PC-3 (cell line): Measurements from ENCODE around the gene CCL17. TPM values are rescaled to one million over a fixed set of nuclear protein-coding genes. Genes with fewer than 3 reads are reported as not detected.
A peak's percentile ranks its signal among the peaks of the same experiment; 100 is the strongest.

Source experiments
- ATAC-seq: fragments of 200-7000 bp; cut with Tn5 transposase; 2 replicates; pipeline ENCODE4 v1.9.1; 2020; ENCODE audit warnings: mild to moderate bottlenecking, moderate library complexity
- BruUV-seq: library from RNA; stranded (reverse); fragments of 400-500 nt; replicated peaks from 2 replicates; lab custom pipeline; 2021; lab: Mats Ljungman, UMichigan
- CTCF ChIA-PET: fragments of 300-600 bp; sonication (Branson Sonifier 250); formaldehyde crosslinking; loops from one replicate; lab custom pipeline; 2022; ENCODE audit warnings: antibody characterized with exemption; lab: Charles Lee
- POLR2A ChIA-PET: fragments of 300-600 bp; sonication (Branson Sonifier 250); formaldehyde crosslinking; loops from one replicate; lab custom pipeline; 2022; ENCODE audit warnings: antibody characterized with exemption; ENCODE audit not compliant: unreplicated experiment; lab: Charles Lee
- DNase-seq: peaks from one replicate; pipeline ENCODE4 v3.0.0-alpha.2; 2015
- H2AFZ ChIP-seq: fragments of 300-600 bp; sonication (generic); 2 replicates; pipeline ENCODE4 v1.6.0; 2016; ENCODE audit warnings: antibody characterized with exemption, low read length
- H3F3A ChIP-seq: fragments of 300-600 bp; sonication (generic); one replicate; pipeline ENCODE4 v1.6.0; 2017; ENCODE audit warnings: antibody characterized with exemption, low read length, control low read depth, mild to moderate bottlenecking; ENCODE audit not compliant: unreplicated experiment
- H3K27ac ChIP-seq: fragments of 300-600 bp; sonication (generic); 2 replicates; pipeline ENCODE4 v1.5.1; 2016; ENCODE audit warnings: mild to moderate bottlenecking, low read length
- H3K27me3 ChIP-seq: fragments of 300-600 bp; sonication (generic); 2 replicates; pipeline ENCODE4 v1.6.1; 2016; ENCODE audit warnings: low read length, mixed read lengths
- H3K36me3 ChIP-seq: fragments of 300-600 bp; sonication (generic); 2 replicates; pipeline ENCODE4 v1.6.1; 2016; ENCODE audit warnings: low read depth, mixed run types, low read length, mixed read lengths
- H3K4me1 ChIP-seq: fragments of 300-600 bp; sonication (generic); 2 replicates; pipeline ENCODE4 v1.5.1; 2016; ENCODE audit warnings: low read length; ENCODE audit not compliant: insufficient read depth
- H3K4me2 ChIP-seq: fragments of 300-600 bp; sonication (generic); 2 replicates; pipeline ENCODE4 v1.6.0; 2016; ENCODE audit warnings: low read length
- H3K4me3 ChIP-seq: fragments of 300-600 bp; sonication (generic); 2 replicates; pipeline ENCODE4 v1.5.1; 2016; ENCODE audit warnings: mild to moderate bottlenecking, low read length, mixed read lengths
- H3K79me2 ChIP-seq: fragments of 300-600 bp; sonication (generic); 2 replicates; pipeline ENCODE4 v1.6.1; 2017; ENCODE audit warnings: low read length, mixed read lengths
- H3K9ac ChIP-seq: fragments of 300-600 bp; sonication (generic); 2 replicates; pipeline ENCODE4 v1.6.0; 2016; ENCODE audit warnings: mild to moderate bottlenecking, low read length
- H3K9me2 ChIP-seq: fragments of 300-600 bp; sonication (generic); replicated peaks from 2 replicates; pipeline ENCODE4 v1.6.1; 2016; ENCODE audit warnings: mixed run types, low read length, mixed read lengths
- H3K9me3 ChIP-seq: fragments of 300-600 bp; sonication (generic); 2 replicates; pipeline ENCODE4 v1.6.1; 2016; ENCODE audit warnings: low read length, mixed read lengths
- H4K20me1 ChIP-seq: fragments of 300-600 bp; sonication (generic); 2 replicates; pipeline ENCODE4 v1.6.1; 2016; ENCODE audit warnings: low read length, mixed read lengths
- CTCF ChIP-seq: fragments of 300-600 bp; sonication (generic); conservative IDR thresholded peaks from 2 replicates; pipeline ENCODE4 v1.5.1; 2017; ENCODE audit warnings: antibody characterized with exemption, low read depth, mild to moderate bottlenecking, low read length
- EZH2 ChIP-seq: fragments of 300-600 bp; sonication (generic); IDR thresholded peaks from one replicate; pipeline ENCODE4 v1.6.1; 2017; ENCODE audit warnings: antibody characterized with exemption, mild to moderate bottlenecking, low read length; ENCODE audit not compliant: unreplicated experiment
- EZH2phosphoT487 ChIP-seq: fragments of 300-600 bp; sonication (generic); IDR thresholded peaks from 2 replicates; pipeline ENCODE4 v1.6.1; 2018; ENCODE audit warnings: mild to moderate bottlenecking, antibody characterized with exemption, low read length, borderline replicate concordance
- intact Hi-C: fragments of 100-400 bp; cut with micrococcal nuclease; formaldehyde crosslinking; loops from 2 replicates; pipeline ENCODE4 v1.9.0; 2023
- total RNA-seq: library from RNA; depleted of rRNA; stranded (reverse); fragments of >200 nt; gene quantifications from 2 replicates; pipeline ENCODE4 v1.2.3, GENCODE V29; 2014

CCL17 gene
- total RNA-seq, 1 experiment from 2014 or later = not detected

- POLR2A ChIA-PET = no interaction called here
These were observed 40.4 kb upstream of the CCL17 start for GRCh38 chr16:57364143-57364542.

DNA sequence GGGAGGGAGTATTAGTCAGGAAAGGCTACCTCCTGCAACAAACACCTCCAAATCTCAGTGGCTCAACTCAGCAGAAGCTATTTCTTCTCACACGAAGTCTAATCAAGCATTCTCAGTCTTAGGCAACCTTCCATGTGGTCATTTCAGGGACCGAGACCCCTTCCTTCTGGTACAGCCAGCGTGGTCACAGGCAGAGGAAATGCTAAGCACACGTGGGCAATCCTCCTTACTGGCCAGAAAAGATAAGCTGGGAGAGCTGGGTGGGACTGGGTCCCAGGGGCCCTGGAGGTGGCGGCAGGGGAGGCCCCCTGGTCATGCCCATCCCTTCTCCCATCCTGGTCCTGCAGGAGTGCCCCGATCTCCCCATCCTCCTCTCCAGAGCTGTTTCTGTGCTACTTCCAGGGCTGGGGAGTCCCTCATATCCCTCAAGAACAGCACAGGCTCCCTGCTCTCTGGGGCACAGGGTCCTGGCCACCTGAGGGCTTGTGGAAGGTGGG, 38.0 kb upstream of the CCL17 start:
- ChIA-PET CTCF (no interaction called here), POLR2A (no interaction called here)
- Histone ChIP-seq H3K27ac (no peak overlapping the region), H3F3A (no peaks in the 10 kb centered on the region), H3K79me2 (no peaks in the 10 kb centered on the region), H3K27me3 (no peaks in the 10 kb centered on the region), H3K9me2 (no peaks in the 10 kb centered on the region), H3K9ac (no peak overlapping the region), H3K4me1 (peaks cover 7% of the 10 kb centered on the region), H2AFZ (no peak overlapping the region), H4K20me1 (no peaks in the 10 kb centered on the region), H3K4me2 (no peak overlapping the region), H3K4me3 (no peak overlapping the region), H3K36me3 (no peaks in the 10 kb centered on the region), H3K9me3 (no peaks in the 10 kb centered on the region)
- intact Hi-C loops = no loop called here
- DNase-seq = no peak
- no peak for TF ChIP-seq EZH2phosphoT487
- no peak for TF ChIP-seq EZH2
- TF ChIP-seq CTCF = no peak
- no peak for ATAC-seq
- BruUV-seq = no TSS peak

More at GRCh38 chr16:57364143-57364542, 40.4 kb upstream of the CCL17 start:
- no peak for ATAC-seq
- Histone ChIP-seq H2AFZ (no peak overlapping the region), H3K4me1 (peaks cover 7% of the 10 kb centered on the region), H3F3A (no peaks in the 10 kb centered on the region), H3K9ac (no peak overlapping the region), H3K4me3 (no peak overlapping the region), H3K27me3 (no peaks in the 10 kb centered on the region), H4K20me1 (no peaks in the 10 kb centered on the region), H3K4me2 (no peak overlapping the region), H3K9me2 (no peaks in the 10 kb centered on the region), H3K36me3 (no peaks in the 10 kb centered on the region), H3K27ac (no peak overlapping the region), H3K9me3 (no peaks in the 10 kb centered on the region), H3K79me2 (no peaks in the 10 kb centered on the region)
- TF ChIP-seq EZH2 (no peak), EZH2phosphoT487 (no peak), CTCF (no peak)
- BruUV-seq = no TSS peak
- CTCF ChIA-PET = no interaction called here
- DNase-seq = no peak
- intact Hi-C loops = no loop called here

GRCh38 chr16:57367116-57367752, 37.3 kb upstream of the CCL17 start:
- Histone ChIP-seq H3K9me3 (no peaks in the 10 kb centered on the region), H3K4me3 (no peak overlapping the region), H3K9me2 (no peaks in the 10 kb centered on the region), H3K27me3 (no peaks in the 10 kb centered on the region), H3K79me2 (no peaks in the 10 kb centered on the region), H2AFZ (no peak overlapping the region), H3K9ac (no peak overlapping the region; the same call in 1 of the 2 replicates), H3F3A (no peaks in the 10 kb centered on the region), H4K20me1 (no peaks in the 10 kb centered on the region), H3K36me3 (no peaks in the 10 kb centered on the region), H3K27ac (peak overlapping the region; percentile 58), H3K4me2 (peak overlapping the region; percentile 15; the same call in 1 of the 2 replicates), H3K4me1 (peaks cover 7% of the 10 kb centered on the region)
- ChIA-PET CTCF (no interaction called here), POLR2A (no interaction called here)
- TF ChIP-seq EZH2phosphoT487 = no peak
- no peak for TF ChIP-seq CTCF
- ATAC-seq = peak; percentile 86
- intact Hi-C loops = no loop called here
- peak; percentile 70 for DNase-seq
- no TSS peak for BruUV-seq
